HG02840 (cell line): Measurements from ENCODE around the gene FOXF1.

ENCODE experiments used
- ATAC-seq: cut with Tn5 transposase; IDR thresholded peaks from one replicate; pipeline ENCODE4 v1.9.1; 2021; ENCODE audit warnings: mild to moderate bottlenecking, moderate library complexity, moderate number of reproducible peaks; ENCODE audit not compliant: unreplicated experiment, low FRiP score

The FOXF1 gene

DNA sequence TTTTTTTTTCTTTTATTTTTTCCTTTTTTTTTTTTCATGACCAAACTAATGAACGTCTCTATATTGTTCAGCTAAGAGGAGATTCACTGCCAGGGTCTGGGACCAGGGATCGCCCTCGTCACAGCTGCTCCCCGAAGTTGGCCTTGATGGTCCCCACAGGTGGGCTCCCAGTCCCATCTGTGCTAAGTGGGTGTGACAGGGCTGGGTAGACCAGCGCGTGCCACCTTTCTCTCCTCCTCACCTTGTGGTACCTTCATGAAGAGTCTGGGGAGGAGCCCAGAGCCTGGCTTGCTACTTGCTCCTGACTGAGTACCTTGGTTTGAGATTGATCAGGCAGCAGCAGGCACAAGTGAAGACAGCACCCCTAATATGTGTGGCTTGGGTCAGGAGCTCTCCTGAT is 6.5 kb upstream of the FOXF1 start:
- ATAC-seq = no peak

DNA sequence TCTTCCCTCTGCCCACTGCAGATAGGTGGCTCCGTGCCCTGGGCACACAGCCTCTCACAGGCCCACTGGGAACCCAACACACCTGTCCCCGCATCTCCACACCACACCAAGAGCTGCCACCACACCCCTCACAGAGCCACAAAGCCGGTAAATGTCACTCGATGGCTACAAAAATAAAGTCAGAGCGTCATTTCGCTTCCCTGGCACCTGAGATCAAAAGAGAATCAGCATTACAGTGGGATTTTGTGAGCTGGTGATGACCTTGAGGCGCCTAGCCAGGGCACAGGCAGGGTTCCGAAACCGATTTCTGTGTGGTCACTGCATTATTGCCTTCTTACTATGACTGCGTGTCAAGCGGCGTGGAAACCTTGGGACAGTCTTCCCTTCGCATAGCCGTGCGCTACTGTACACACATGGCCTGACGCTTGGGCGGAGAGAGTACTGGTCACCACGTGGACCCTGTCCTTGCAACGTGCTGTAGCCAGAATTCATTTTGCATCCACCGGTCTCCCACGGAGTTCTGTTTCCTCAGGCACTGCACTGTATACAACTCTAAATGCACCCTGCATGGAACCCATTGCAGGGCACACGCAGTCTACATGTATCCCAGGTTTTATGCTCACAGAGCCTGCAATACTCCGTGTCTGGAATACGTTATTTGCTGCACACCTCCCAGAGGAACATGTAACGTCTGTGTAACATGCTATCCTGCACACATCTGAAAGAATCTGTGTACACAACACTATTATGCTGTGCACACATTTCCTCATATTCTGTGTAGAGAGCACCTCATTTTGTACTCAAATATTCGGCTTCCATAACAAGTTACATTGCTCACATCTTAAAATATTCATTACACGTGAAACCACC is 5.8 kb upstream of the FOXF1 start:
- no peak for ATAC-seq

DNA sequence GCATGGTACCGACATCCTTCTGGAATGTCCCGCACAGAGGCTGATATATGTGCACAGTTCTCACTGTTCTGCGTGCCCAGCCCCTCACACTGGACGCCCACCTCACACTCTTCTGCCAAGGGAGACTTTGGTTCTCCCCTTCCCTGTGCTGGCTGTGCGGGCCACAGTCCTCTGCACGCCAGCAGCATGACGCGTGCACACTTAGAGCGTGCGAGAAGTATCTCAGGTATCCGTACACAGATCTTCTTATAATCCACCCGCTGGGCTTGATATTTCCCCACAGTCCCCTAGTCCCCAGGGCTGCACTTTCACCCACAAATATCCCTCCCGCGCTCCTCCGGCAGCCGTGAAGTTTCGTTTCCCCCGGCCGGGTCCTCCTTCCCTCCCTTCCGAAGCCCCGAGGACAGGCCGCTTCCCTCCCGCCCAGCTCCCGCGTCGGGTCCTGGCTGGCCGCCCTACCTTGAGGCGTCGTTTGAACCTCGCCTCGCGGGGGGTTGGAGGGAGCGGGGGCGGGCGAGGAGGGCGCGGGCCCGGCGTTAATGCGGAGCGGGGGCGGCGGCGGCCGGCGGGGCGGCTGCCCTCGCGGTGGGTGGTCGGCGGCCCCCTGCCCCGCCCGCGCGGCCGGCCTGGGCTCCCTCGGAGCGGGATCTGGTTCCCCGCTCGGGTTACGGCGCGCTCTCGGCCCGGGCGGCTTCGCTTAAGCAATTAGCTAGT is 5.0 kb upstream of the FOXF1 start:
- no peak for ATAC-seq

DNA sequence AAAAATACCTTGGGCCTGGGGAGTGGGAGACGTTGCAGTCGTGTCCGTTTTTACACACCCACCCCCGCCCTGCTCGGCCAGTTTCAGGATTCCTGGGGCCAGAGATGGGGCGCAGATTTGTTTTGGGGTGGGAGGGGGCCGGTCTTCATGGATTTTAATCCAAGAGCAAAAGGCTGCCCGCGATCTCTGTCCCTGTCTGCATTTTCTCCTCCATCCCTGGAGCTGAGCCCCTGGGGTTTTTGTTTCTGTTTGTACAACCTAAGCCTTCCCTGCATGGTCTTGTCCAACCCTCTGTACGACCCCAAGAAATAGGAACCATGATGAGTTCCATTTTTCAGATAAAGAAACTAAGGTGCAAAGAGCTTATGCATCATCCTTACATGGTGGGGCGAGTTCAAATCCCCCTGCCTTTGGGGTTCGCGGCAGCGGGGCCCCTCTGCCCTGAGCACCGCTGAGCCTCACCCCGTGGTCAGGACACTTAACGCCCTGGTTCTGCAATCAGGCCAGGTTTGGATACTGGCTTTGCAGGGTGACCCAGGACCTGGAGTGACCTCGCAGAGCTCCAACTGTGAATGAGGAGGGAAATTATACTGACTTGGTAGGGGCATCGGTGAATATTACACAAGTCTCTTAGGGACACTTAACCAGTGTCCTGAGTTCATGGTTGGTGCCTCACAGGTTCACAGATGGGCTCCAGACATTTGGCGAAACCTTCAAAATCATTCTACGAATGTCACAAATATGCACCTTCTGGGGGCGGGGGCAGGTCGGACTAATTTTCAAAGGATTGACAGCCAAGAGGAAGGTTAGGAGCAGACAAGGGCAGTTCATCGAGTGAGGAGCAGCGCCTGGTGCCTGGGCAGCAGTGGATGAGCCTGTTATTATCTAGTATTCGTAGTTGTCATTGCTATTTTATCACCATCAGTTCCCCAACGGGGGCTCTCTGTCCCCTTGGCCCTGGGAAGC is 4.1 kb upstream of the FOXF1 start:
- no peak for ATAC-seq

DNA sequence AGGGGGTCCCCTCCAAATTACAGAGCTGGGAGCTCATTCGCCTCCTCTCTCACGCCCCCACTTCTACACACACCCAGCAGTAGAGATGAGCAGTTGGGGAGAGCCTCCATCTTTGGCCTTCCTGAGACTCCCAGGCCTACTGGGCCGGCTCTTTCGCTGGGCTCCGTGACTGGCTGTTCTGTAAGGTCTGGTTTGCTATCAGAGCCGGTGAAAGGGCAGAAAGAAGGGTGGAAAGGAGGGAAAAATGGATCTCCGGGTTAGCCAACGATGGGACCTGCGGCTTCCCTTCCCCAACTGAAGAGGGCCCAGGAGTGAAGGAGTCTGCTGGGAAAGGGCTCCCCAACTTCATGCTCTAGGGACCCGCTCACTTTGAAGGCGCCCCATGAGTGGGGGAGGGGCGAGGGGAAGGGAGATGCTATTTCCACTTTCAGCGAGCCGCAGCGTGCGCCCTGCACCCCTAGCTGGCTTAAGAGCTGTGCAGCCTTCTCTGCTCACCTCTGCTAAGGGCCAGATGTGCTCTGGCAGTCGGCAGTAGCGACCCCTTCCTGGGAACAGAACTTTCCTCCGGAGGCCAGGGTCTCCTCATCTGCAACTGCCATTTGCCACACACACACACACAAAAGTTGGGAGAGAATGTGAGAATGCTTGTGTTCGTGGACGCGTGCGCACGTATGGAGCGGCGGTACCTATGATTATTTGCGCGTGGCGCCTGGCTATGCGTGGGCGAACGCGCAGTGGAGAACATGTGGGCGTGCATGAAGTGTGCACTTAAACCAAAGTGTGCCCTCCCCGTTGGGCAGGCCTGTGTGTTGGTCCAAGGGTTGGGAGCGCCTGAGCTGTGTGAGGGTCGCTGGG is 2.9 kb upstream of the FOXF1 start:
- no peak for ATAC-seq

DNA sequence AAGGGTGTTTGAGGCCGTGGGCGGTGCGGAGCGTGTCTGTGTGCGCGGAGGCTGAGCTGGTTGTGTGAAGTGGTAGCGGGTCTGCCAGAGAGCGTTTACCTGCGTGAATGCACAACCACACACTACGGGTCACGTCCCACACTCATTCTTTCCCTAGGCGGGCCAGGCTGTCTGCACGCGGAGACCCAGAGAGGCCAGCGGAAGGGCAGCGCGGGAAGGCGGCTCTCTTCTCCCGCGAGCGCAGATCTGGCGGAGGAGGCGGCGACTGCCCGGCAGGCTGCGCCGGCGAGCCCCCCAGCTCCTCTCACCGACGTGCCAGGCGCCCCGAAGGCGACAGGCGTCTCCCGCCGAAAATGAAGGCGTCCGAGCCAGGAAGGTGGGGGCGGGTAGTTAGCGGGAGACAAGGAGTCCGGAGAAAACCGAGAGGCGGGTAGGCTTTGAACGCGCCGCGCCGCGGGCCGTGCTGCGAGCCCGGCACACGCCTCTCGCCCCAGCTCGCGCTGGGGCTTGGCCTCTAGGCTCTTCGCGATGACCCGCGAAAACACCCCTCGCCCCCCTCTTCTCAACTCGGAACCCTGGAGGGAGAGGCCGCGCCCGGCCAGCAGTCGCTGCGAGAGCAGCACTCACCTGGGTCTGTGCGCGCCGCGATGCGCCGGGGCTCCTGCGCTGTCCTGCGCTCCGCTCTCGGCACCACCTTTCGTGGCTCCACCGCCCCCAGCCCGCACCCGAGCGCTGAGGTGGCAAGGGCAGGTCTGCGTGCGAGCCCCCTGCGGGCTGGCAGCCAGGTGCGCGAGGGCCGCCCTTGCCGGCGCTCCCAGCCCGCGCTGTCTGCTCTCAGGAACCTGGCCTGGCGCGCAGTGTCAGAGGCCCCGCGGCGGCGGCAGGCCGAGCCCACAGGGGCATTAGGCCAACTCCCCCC is 2.0 kb upstream of the FOXF1 start:
- no peak for ATAC-seq

DNA sequence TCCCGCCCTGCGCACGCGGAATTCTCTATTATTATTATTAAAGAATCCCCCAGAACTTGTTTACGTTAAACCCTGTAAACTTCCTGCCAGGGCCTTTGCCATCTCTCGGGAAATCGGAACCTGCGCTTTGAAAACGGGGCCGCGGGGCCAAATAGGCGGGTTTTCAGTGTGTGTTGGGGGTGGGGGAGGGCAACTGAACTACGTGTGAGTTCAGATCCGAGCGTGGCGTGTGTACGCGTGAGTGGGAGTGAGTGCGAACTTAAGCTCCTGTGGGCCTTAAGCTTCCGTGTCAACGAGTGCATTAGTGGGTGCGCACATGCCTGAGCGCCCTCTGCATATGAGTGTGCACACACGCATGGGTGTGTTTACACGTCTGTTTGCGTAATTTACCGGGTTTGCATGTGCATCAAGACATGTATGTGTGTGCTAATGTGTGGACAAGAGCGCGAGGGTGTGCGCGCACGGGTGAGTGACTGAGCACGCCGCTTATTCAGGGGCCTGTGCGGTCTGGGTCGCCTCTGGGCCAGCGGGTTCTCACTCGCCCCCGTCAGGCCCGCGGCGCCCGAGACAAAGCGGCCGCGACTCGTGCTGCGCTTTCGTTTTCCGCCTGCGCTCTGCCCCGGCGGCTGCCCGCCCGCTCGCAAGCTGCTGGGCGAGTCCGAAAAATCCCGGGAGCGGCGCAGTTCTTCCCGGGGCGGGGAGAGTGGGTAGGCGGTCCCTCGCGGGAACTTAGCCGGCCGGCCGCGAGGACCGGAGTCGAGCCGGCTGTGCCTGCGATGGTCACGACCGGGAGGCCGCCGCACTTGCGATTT is 1.2 kb upstream of the FOXF1 start:
- no peak for ATAC-seq

DNA sequence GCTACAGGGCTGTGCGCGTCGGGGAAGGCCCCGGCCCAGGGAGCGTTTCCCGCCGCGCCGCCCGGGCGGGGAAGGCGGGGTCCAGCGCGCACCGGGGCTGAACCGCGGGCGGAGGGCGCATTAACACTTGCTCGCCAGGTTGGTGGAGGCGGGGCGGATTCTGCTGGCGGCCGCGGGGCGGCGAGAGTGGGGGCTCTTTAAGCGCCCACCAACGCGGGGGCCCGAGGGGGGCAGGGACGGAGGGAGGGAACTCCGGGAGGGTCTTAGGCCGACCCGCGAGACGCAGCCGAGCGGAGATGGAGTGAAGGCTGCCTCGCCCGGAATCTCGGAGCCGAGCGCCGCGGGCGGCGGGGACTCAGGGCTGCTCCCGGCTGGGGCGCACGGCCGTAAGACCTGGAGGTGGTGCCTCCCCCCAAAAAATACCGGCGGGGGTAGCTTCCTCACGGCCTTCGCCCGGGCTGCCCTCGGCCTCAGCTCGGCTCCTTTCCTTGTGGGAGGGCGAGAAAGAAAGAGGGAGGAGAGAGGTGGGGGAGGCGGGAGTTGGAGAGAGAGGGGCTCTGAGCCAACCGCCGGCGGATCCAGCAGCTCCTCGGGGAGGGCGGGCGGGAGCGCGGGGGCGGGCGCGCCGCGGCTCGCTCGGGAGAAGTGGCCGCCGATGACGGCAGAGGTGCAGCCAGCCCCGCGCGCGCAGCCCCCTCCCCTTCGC is 415 bp upstream of the FOXF1 start:
- ATAC-seq = no peak

DNA sequence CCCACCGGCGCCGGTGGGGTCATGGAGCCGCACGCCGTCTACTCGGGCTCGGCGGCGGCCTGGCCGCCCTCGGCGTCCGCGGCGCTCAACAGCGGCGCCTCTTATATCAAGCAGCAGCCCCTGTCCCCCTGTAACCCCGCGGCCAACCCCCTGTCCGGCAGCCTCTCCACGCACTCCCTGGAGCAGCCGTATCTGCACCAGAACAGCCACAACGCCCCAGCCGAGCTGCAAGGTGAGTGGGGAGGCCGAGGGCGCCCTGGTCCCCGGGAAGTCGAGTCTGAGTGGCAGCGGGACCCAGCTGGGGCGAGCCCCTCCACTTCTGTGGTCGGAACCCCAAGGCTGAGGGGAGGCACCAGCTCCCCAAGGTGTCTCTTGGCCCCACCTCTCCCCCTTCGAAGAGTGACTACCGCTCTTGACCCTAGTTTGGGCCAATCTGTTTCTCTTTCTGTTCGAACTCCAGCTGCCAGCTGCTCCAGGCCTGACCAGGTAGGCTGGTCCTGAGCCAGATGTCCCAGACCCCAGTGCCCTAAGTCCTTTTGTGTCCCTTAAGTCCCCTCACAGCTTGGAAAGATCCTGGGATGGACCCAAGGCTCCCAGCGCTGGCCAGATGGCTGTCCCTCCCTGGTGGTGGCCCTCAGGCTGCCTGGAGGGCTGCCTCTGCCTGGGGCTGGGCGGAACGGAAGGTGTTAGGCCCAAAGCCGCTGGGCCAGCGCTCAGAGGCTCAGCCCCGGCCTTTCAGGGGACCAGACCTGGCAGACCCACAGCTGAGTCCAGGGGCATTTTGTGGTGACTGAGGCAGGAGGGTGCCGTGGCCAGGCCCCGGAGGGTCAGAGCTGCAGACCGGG is 1.2 kb downstream of the FOXF1 start:
- no peak for ATAC-seq

DNA sequence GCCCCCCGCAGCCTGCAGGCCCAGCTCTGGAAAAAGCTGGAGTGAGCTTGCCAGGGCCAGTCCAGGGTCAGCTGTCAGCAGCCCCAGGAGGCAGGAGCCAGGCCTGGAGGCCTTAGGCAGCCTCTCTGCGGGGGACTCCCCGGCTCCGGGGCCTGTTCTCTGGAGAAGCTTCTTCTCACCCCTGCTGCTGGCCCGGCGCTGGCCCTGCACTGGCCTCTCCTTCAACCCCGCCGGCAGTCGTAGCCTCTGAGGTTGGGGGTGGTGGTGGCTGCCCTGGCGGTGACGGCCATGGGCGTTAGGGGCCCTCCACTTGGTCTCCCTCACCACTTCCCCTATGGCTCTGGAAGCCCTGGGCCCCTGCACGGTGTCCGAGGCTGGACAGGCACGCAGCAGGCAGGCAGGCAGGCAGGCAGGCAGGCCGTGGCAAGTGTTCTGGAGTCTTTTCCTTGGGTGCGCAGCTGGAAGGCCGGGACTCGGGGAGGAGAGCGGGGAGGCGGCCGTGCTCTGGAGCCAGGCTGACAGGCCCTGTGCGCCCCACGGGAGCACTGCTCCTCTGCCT is 2.1 kb downstream of the FOXF1 start:
- ATAC-seq = no peak

DNA sequence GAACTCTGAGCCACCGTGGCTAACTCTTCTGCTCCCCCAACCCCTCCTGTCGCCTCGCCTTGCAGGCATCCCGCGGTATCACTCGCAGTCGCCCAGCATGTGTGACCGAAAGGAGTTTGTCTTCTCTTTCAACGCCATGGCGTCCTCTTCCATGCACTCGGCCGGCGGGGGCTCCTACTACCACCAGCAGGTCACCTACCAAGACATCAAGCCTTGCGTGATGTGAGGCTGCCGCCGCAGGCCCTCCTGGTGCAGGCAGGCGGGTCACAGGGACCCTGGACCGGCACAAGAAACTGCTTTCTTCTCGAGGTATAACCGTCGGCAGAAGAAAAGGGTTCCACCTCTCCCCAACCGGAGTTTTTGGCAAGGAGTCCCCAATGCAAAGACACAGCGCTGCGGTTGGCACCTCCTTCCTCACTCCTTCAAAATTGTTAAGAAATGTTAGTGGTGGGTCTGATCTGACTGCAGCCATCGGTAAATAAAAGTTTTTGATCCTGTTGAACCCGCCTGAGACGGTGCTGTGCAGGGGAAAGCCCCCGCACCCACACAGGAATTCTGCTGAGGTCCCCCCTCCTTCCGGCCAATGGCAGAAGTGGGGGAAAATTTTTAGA is 2.6 kb downstream of the FOXF1 start:
- ATAC-seq = no peak

DNA sequence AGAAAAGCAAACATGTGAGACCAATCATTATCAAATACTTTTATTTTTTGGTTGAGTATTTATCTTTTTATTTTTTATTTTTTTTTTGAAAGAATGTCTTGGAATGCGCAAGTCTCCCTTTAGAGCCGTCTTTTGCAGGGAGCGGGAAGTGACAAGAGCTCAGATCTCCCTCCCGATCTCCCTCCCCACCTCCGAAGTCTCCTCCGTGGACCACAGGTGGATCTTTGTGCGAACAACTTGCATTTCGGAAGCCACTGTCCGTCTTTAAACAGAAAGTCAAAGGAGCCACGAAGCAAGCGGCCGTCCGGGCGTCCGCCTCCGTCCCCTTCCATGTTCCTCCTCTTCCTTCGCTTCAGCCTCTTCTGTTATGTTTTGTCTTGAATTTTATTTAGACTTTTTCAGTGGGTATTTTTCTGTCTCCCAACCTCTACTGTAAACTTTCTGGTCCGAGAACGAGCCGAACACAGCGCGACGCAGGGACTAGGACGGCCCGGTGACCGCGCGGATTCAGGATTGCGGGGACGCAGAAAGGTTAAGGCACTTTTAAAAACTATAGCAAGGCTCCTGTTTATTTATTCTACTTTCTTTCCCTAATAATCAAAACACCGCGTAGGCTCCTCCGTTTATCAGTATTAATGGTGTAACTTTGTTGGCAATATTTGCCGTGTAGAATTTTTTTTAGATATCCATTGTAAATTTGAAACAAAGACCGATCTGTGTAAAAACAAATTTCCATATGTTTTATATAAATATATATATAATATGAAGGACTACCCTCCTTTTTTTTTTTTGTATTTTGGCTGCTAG is 3.3 kb downstream of the FOXF1 start:
- ATAC-seq = no peak

DNA sequence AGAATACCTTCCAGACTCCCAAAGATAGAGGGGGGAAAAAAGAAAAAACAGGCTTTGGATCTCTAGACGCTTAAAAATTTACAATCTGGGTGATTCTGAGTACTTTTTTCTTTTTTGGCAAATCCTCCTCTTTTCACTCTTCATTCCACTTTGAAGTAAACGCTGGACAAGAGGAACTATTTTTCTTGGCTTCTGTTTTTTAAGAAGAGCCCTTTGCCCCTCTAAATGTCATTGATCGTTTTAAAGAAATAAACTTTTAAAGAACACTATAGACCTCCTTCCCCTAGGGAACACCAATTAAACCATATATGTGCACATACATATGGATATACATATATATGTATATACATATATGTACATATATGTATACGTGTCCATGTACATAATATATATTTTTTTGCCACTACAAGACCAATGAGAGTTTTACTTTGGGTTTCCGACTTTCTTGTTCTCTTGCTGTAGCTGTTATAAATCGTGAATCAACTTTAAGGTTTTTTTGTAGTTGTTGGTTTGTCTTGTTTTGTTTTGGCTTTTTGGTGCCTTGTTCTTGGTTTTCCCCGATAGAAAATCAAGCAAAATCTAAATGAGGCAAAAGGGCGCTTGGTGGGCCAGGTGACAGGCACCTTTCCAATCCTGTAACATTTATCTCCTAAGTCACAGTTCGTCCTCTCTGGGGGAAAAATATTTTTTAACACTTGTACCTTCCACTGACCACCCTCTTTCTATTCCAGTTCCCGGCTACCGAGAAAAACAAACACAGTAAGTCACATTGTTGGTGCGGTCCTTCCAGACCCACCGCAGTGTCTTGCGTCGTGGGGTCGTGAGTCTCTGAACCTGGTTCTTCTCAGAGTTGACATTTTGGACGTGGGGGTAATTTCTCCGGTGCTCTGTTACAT is 4.4 kb downstream of the FOXF1 start:
- no peak for ATAC-seq

DNA sequence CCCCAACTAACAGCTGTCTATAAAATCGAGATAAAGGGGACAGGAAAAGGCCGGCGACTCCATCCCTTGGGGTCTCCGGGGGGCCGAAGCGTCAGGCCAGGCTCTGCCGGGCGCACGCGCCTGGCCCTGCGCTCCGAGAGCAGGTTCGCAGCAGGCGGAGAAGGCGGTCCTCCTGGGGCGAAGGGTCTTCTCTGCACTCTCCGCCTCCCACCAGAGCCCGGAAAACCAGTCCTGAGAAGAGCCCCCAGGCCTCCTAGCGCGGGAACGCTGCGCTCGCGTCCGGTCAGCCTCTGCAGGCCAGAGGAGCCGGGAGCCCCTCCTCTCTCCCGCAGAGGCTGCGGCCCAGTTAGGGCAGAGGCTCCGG is 5.1 kb downstream of the FOXF1 start:
- ATAC-seq = no peak
